K562 (cell line): ENCODE measurements around the gene EPHX1. TPM values are rescaled to one million over a fixed set of nuclear protein-coding genes. Genes with fewer than 3 reads are reported as not detected.

ENCODE experiments used
- ATF1 ChIP-seq, 2 experiments: fragments of 450-650 bp in 1 of 2; IDR thresholded peaks; 2 replicates each; pipeline ENCODE4 v1.6.1; 2016; ENCODE audit warnings: missing compliant biosample characterization in 1 of 2, missing genetic modification characterization in 1 of 2
- ATF2 ChIP-seq: sonication (generic); formaldehyde crosslinking; IDR thresholded peaks from 2 replicates; pipeline ENCODE4 v1.8.1; 2022; ENCODE audit warnings: missing genetic modification reagents
- CCNT2 ChIP-seq: IDR thresholded peaks from 2 replicates; pipeline ENCODE4 v1.6.1; 2011; ENCODE audit warnings: borderline replicate concordance, low read depth, mild to moderate bottlenecking, moderate library complexity, mixed read lengths, low read length; ENCODE audit not compliant: insufficient read length; ENCODE audit errors: extremely low read depth
- ELF1 ChIP-seq: fragments of 200-800 bp; sonication (Bioruptor generic); IDR thresholded peaks from 2 replicates; pipeline ENCODE4 v1.6.1; 2016; ENCODE audit warnings: missing genetic modification characterization, missing compliant biosample characterization
- KLF16 ChIP-seq: IDR thresholded peaks from 2 replicates; pipeline ENCODE4 v1.6.1; 2016; ENCODE audit warnings: antibody characterized with exemption
- MEF2D ChIP-seq: conservative IDR thresholded peaks from 2 replicates; pipeline ENCODE4 v1.6.1; 2016; ENCODE audit warnings: low read depth, missing genetic modification characterization, missing compliant biosample characterization
- MXI1 ChIP-seq: IDR thresholded peaks from 2 replicates; pipeline ENCODE4 v1.6.1; 2011; ENCODE audit warnings: low read depth, mild to moderate bottlenecking, improper control_type of control experiment, low read length
- NFIC ChIP-seq: fragments of 450-650 bp; IDR thresholded peaks from 2 replicates; pipeline ENCODE4 v1.6.1; 2017; ENCODE audit warnings: mild to moderate bottlenecking, inconsistent platforms
- PBX2 ChIP-seq, 2 experiments: IDR thresholded peaks in 1 of 2; conservative IDR thresholded peaks in 1 of 2; 2 replicates each; pipeline ENCODE4 v1.6.1; 2016; ENCODE audit warnings: low read depth in 2 of 2, mild to moderate bottlenecking in 1 of 2, missing compliant biosample characterization in 1 of 2, missing genetic modification characterization in 1 of 2, moderate library complexity in 1 of 2
- RREB1 ChIP-seq: fragments of 250-450 bp; sonication (Bioruptor Pico); IDR thresholded peaks from 2 replicates; pipeline ENCODE4 v1.4.0; 2020
- SMC3 ChIP-seq: conservative IDR thresholded peaks from 2 replicates; pipeline ENCODE4 v1.6.1; 2011; ENCODE audit warnings: low read depth, low read length, improper control_type of control experiment; ENCODE audit not compliant: insufficient read depth
- TCF7L2 ChIP-seq: fragments of 150-350 bp; IDR thresholded peaks from 2 replicates; pipeline ENCODE4 v1.6.1; 2016; ENCODE audit warnings: low read depth, mild to moderate bottlenecking, low read length, moderate library complexity
- TRIM24 ChIP-seq, 2 experiments: fragments of 450-650 bp; IDR thresholded peaks; 2 replicates each; pipeline ENCODE4 v1.6.1; 2016
- ZEB2 ChIP-seq: fragments of 450-650 bp; IDR thresholded peaks from 2 replicates; pipeline ENCODE4 v1.6.1; 2016
- ZNF347 ChIP-seq: fragments of 450-650 bp; formaldehyde crosslinking; IDR thresholded peaks from 2 replicates; pipeline ENCODE4 v1.4.0; 2020; ENCODE audit warnings: low read depth, mild to moderate bottlenecking, moderate library complexity
- ZNF717 ChIP-seq: fragments of 250-450 bp; sonication (Bioruptor Pico); IDR thresholded peaks from 2 replicates; pipeline ENCODE4 v1.5.0; 2021
- polyA plus RNA-seq, 8 experiments: library from polyadenylated mRNA; depleted of rRNA in 4 of 8; stranded (reverse) in 5 of 8; unstranded in 3 of 8; fragments of >200 nt; fragmentation: Nextera tagmentation in 2 of 8; fragmentation: Illumina TruSeq in 1 of 8; extraction: Ambion mirVana in 2 of 8; extraction: Trizol in 1 of 8; gene quantifications; 2 replicates each; pipeline versions ENCODE4 v1.2.1 to v1.2.3, GENCODE V29; 2011 to 2014; ENCODE audit warnings: inconsistent platforms in 1 of 8, missing spikeins in 1 of 8
- total RNA-seq, 7 experiments: library from RNA; depleted of rRNA in 6 of 7; stranded (reverse); fragments of >200 nt in 6 of 7; fragmentation: Illumina TruSeq in 2 of 7; extraction: Trizol in 2 of 7; gene quantifications; 2 replicates each; pipeline versions ENCODE4 v1.2.1 to v1.2.3, GENCODE V29; 2011 to 2021; ENCODE audit warnings: low replicate concordance in 1 of 7

The EPHX1 gene
- total and polyA plus RNA-seq, 9 of the 15 experiments (the other 6 are each of a cell fraction or from before 2014, with no cell fraction given), result 0.21 to 27.0 (median 6.7) TPM

- TF ChIP-seq ATF1 (CRISPR knock-in tag; IDR thresholded peaks at IDR 0.05), result no peak
- TF ChIP-seq ATF1 (tag; IDR thresholded peaks at IDR 0.05), result no peak
- TF ChIP-seq ZNF347 (CRISPR knock-in tag), result no peak
- TF ChIP-seq PBX2 (CRISPR knock-in tag; IDR thresholded peaks at IDR 0.05; ENCODE audit: low read depth), result no peak
- TF ChIP-seq PBX2 (tag; conservative IDR thresholded peaks at IDR 0.05; ENCODE audit: low read depth), result no peak
- TF ChIP-seq RREB1 (CRISPR knock-in tag), result no peak
- TF ChIP-seq TCF7L2, result 0 out of 2 replicates have a peak, but pooled peaks have one; percentile 11
- no peak for TF ChIP-seq ZEB2
- 0 out of 2 replicates have a peak, but pooled peaks have one; percentile 6 for TF ChIP-seq NFIC
- TF ChIP-seq ZNF717 (CRISPR knock-in tag), result no peak
- TF ChIP-seq TRIM24 (IDR thresholded peaks at IDR 0.05), result 0 out of 4 replicates have a peak, but pooled peaks of 1 of the 2 experiments have one; percentile 30
- no peak for TF ChIP-seq SMC3
- TF ChIP-seq ELF1 (tag), result no peak
- TF ChIP-seq KLF16, result no peak
- 0 out of 2 replicates have a peak, but pooled peaks have one; percentile 52 for TF ChIP-seq MEF2D (tag)
- TF ChIP-seq MXI1, result no peak
- TF ChIP-seq CCNT2, result no peak
- no peak for TF ChIP-seq ATF2 (CRISPR knock-in tag)
These were observed 7.7 kb downstream of the EPHX1 start (continued) for GRCh38 chr1:225817611-225818061.
